DMS114 treated with DMSO at 0.1 percent for 48 hours (cell line): ENCODE data around the gene NACAD.

Source experiments
- DNase-seq: peaks from one replicate; lab custom pipeline; 2025; ENCODE audit not compliant: unreplicated experiment; lab: John Stamatoyannopoulos, UW

Gene NACAD

DNA sequence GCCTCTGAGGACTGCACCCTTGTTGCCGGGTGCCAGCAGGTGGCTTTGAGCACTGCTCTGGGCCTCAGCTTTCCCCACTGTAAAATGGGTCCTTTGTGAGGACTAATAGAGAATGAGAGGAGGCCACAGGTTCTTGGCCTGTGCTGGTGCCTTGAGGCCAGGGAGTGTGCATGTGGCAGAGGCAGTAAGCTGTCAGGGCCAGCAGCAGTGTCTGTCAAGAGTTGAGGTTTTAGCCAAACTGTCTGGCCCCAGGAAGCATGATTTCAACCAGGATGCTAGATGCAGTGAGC lies 13.5 kb downstream of the NACAD start:
- no peak for DNase-seq

DNA sequence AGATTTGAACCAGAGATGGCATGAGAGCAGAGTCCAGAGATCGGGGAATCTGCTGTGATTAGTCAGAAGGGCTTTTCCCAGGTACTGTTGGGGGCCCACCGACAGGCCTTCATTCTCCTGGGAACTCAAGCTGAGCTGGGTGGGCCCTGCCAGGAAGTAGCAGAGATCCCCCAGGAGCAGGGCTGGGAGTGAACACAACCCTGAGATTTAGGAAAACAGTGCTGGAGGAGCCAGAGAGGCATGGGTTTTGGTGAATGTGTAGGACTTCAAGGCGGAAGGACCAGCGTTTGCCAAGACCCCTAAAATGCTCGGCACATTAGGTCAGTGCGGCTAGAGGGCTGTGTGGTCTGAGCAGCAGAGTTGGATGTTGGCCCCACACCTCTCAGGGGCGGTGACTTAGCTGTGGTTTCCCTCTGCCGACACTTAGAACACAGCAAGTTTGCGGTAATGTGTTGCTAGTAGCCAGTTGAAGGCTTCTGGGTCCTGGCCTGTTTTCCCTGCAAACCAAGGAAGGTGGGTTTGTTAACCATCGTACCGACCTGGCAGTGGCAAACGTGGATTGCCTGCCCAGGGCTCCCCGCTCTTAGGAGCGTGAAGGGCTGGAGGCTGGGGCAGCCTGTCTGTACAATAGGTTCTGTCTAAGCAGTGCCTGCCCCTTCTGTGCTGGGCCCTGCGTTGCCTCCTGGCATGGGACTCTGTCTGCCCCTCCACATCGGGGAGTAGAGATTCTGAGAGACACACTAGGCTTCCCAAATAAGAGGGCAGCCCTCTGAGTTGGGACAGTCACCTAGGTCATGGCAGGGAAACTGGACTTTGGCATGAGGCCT lies 14.0 kb downstream of the NACAD start:
- no peak for DNase-seq

DNA sequence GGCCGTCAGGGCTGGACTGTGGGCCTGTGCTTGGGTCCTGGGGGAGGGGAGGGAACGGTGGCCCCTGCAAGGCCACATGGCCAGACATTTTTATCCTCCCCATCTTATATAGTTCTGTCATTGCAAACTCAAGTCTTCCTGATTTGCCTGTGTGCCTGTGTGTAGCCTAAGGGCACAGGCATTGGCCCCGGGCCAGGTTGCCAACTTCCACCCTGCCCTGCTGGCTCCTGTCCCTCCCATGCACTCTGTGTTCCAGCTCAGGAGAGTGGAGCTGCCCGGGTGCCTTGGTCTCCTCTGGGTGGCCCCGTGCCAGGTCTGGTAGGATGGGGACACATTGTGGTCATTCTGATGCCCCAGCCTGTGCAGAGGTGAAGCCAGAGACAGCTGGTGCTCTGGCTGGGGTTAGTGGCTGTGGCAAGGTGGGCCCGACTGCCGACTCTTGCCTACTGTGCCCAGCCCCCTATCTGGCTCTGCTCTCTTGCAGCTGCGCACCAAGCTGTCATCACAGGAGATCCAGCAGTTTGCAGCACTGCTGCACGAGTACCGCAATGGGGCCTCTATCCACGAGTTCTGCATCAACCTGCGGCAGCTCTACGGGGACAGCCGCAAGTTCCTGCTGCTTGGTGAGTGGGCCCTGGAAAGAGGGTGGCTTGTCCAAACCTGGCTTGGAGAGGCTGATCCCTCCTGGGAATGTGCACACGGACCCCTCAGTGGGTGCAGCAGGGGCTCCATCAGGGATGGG lies 14.8 kb downstream of the NACAD start:
- DNase-seq: no peak

DNA sequence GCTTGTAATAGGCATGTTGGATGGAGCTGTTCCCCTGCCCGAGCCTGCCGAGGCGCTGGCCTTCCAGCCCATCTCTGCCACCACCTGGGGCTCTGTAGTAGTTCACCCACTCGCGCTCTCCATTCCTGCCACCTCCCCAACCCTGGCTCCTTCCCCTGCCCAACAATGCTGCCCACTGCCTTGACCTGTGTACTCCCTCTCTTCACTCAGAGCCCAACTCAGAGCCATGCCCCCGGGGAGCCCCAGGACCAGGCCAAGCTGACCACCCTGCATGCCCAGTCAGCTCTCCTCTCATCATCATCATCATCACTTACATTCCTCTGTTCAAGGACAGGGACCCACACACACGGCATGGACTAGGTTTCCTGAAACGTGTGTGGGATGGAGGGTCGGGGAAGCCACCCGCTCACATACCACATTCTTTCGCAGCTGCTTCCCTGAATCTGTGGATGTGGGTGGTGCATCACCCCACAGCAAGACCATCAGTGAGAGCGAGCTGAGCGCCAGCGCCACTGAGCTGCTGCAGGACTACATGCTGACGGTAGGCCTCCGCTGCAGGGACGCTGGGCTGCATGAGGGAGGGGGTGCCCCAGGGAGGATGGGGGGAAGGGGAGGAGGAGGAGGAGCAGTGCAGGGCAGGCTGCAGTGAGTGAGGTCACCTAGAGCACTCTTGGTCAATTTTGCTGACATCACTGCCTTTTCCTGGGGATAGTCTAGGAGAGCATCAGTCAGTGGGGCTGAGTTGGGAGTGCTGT lies 15.6 kb downstream of the NACAD start:
- no peak for DNase-seq

DNA sequence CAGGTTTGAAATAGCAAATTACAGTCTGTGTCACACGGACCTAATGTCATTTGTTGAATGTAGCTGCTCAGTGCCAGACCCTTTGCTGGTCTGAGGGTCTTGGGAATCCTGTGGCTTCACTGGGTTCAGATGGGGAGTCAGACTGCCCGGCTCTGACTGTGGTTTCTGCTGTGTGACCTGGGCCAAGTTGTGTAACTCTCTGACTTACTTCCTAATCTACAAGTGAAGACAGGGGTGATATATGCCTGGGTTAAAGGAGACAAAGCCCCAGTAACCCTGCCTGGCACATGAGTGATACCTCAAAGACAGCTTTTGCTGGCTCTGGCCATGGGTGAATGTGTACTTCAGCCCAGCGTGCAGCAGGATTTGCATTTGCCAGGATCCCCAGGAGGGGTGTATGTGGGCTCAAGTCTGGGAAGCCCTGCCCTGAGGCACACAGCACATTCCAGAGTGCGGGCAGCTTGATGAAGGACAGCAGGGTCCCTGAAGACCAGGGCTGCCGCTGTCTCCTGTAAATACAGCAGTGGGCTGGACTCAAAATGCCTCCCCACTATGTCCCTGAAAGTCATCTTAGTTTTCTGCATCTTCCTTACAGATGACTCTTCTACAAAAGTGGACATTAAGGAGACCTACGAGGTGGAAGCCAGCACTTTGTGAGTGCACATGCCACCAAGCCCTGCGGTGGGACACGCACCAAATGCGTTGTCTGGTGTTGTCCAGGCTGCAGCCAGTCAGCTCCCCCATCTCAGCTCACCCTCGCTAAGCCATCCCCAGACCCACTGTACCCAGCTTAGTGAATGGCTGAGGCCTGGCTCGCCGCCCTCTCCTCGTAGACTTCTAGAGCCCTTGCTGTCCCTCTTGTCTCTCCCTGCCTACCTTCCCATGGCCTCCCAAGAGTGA lies 16.4 kb downstream of the NACAD start:
- DNase-seq: no peak

DNA sequence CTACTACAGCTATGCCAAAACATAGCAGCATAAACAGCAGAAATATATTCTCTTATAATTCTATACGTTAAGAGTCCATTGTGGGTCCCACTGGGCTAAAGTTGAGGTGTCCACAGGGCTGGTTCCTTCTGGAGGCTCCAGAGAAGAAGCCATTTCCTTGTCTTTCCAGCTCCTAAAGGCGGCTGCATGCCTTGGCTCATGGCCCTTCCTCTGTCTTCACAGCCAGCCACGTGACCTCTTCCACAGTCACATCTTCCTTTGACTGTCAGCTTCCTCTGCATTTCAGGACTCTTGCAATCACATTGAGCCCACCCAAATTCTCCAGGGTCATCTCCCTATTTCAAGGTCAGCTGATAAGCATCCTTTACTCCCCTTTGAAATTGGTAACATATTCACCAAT lies 17.2 kb downstream of the NACAD start:
- DNase-seq: no peak

DNA sequence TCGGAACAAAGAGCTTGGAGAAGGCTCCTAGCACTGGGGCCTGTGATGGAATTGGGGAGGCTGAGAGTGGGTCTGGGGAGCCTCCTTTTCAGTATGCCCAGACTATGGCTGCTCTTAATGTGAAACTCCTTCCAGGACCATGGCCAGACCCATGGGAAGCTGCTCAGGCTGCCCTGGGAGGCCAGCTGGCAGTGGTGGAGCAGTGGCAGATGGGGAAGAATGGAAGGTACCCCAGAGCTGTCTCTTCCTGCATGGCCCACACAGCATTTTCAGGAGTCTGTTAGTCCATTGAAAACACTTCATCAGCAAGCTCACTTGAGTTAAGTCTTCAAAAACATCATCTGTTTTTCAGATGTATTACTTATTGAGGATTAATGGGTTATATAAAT lies 18.5 kb downstream of the NACAD start:
- DNase-seq: no peak

DNA sequence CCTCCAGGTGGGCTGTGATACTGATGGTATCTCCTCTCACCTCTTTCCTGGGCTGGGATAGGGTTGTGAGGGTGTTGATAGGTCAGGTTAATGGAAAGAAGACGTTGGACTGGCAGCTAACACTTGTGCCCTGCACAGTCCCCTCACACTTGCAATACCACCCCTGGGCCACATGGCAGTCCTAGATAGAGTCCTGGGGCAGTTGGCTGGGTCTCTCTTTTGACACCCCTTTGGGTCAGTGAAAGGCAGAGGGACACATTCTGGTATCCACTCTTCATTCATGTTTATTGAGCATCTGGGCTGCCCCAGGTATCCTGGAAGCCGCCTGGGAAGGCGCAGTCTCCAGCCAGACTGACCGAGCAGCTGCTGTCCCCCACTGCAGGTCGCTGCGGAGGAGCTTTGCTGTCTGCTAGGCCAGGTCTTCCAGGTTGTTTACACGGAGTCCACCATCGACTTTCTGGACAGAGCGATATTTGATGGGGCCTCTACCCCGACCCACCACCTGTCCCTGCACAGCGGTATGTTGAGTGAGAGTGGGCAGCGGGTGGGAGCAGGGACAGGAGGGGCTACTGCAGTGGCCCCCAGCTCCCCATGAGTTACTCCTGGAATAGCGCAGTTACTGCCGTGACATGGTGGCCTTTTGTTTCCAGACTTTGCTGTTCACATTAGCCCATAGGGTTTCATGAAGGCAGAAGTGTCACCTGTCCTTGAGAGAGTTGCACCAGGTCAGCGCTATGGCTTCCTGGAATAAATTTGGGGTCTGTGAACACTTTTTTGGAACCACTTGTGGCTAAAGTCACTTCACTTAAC lies 19.1 kb downstream of the NACAD start:
- no peak for DNase-seq

DNA sequence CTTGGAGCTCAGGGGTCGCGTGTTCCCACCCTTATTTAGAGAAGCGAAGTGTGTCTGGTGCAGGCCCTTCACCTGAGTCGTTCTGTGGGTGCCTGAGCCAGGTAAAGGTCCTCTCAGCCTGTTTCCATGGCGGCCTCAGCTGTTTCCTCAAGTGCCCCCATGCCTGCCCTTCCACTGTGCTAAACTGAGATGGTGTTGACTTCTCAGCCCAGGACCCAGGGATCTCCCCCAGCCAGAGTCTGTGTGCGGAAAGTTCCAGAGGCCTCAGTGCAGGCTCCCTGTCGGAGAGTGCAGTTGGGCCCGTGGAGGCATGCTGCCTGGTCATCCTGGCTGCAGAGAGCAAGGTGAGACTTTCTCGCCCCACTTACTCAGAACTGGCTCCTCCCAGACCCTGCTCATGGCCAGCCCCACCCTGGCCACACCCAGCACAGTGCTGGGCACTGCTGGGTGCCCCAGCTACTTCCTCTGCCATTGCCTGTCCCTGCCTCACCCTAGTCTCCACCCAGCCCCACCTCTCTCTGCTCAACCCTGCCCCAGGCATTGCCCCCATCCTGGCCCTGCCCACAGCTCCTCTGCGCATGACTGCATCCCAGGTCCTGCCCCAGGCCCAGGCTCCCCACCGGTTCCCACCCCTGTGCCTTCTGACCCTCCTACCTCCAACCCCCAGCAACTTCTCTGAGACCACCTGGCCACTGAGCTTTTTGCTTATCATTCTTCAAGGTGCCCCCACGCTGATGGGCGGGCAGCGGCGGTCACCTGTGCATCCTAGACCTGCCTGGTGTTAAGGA lies 20.3 kb downstream of the NACAD start:
- DNase-seq: no peak

DNA sequence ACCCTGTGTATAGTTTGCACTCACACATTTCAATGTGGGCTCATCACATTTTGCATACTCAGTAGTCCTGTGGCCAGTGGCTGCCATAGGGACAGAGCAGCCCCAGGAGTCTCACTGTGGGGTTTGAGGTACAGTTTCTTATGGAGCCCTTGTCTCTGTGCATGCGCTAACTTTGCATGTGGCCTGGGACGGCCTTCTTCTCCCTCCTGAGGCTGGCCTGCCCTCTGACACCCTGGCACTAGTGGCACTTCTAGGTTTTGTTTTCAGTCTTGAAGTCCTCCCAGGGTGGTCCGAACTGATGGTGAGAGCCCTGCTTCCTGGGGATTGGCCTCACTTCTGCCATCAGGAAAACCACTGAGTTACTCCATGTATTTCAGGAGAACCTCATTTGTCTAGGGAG lies 21.2 kb downstream of the NACAD start:
- DNase-seq: no peak

DNA sequence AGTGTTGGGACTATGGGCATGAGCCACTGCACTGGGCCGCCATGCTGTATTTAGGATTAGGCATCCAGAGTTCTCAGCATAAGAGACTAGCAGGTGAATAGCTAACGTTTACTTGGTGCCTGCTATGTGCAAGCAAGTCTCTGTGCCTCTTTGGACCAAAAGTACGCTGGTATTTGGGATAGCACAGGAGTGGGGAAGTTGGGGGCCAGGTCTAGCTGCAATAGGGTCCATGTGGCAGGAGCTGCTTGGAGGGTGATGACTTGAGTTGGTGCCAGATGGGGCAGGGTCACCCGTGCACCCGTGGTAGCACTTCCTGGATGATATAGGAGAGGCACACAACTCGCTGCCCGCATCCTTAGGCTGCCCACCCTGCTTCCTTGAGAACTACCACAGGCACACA lies 22.4 kb downstream of the NACAD start:
- DNase-seq: no peak

DNA sequence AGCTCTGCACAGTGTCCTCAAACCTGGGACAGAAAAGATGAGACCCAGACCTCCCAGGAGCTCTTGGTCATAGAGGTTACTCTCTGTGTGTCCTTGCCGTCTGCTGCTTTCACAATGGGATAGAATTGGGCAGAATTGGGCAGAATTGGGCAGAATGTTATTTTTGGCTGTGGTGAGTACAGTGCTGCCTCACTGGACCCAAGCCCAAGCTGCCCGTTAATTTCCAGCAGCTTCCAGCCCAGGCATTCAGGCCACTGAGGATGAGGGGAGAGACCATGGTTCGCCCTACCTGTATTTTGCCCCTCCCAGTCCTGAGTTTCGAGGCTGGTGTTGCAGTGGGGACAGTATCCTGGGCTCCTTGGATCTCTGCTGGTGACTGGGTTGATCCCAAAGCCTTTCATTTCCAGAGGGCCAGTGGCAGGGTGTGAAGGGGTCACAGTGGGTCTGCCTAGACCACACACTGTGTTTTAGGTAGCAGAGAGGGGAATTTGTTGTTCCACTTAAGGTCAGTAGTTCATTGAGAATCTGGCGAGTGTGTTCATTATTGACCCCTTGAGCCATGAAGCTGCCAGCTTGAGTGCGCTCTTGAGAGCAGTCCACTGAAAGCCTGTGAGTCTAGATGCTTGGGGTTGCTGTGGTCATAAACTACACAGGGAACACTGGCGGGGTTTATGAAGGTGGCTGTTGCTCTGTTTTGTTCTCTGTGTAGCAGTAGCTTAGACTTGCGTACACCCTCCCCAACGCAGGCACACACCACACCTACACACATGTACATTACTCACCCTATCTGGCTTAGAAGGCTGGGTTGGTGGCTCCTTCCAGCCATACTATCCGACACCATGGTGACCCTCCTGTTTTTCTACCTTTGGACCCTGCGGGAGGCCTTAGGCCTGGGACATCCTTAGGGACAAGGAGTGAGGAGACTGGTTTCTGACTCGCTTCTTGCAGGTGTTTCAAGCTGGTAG lies 23.5 kb downstream of the NACAD start:
- no peak for DNase-seq

DNA sequence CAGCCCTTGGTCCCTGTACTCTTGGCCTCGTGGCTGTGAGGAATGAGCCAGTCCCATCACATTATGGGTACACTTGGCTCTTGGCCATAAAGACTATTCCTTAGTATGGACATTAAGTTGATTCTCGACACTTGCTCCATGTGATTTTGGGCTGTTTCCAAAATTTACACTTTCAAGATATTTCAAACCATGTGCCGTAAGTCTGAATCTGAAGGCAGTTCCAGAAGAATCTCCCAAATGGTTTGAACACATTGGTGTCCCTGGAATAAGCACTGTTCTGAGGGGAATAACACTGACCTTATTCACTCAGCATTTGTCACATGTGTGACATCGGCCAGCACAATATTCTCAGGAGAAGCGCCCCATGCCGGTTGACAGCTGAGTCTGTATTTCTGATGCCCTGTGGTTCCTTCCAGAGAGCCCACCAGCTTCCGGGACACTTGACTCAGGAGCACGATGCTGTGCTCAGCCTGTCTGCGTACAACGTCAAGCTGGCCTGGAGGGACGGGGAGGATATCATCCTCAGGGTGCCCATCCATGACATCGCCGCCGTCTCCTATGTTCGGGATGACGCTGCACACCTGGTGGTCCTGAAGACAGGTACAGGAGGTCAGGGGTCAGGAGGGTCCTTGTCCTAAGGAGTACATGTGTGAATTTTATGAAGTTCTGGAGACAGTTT lies 24.6 kb downstream of the NACAD start:
- DNase-seq: no peak

DNA sequence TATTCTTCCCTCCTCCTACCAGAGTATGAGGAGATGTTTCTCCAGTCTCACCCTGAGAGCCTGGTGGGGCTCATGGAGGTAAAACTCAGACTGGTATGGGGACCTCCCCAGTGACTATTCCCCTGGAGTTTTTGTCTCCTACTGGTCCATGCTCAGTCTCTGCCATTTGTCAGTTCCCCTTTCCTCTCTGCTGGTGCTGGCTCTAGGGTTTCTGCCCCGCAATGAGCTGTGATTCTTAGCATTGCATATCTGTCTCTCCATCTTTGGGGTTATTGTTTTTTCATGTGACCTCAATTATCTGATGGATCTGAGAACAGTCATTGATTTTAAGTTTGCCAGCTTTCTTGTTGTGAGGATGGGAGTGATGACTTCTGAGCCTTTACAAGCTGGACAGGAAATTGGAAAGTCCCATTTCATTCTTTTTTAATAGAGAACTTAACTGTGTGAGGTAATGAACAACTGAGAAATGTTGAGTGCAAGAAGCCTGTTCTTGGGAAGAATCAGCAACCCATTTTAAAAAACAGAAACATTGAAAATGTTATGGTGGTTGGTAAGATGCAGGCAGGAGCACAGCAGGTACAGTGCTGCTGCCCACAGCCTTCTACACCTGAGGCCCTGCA lies 26.9 kb downstream of the NACAD start:
- no peak for DNase-seq

DNA sequence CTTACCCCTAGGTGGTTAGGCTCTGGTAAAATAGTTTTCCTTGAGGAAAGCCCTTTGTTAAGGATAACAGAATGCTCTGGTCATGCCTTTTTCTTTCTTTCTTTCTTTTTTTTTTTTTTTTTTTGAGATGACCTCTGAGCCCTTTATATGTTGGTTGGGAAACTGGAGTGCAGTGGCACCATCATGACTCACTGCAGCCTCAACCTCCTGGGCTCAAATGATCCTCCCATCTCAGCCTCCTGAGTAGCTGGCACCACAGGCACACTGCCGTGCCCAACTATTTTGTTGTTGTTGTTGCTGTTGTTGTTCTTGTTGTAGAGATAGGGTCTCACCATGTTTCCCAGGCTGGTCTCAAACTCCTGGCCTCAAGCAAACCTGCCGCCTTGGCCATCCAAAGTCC lies 27.4 kb downstream of the NACAD start:
- no peak for DNase-seq

DNA sequence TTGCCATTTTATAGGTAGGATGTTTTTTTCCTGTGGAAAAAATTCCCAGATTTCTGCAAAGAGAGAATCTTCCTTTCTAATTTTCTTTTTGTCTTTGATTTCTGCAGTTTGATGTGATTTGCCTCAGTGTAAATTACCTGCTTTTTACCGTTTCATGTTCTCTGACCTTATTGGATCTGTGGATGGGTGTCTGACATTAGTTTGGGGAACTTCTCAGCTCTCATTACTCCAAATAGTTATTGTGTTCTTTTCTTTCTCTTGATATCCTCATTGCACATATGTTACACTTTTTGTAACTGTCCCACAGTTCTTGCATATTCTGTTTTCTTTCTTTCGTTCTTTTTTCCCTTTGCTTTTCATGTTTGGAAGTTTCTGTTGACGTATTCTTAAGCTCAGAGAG lies 28.5 kb downstream of the NACAD start:
- DNase-seq: no peak

DNA sequence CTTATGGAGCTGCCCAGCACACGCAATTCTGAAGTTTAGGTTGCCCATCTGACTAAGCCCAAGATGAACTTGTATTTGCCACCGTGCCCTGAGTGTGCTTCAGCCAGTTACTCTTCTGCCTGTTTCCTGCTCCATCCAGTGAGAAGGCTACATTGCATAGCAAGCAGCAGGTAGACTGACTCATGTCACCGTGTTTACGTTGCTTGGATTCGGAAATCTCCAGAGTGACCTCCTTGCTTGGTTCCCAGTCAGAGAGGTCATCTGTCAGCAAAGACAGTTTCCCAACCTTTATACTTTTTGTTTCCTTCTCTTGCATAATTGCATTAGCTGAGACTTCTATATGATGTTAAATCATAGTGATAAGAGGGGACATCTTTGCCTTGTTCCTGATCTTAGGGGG lies 30.9 kb downstream of the NACAD start:
- DNase-seq: no peak
